ENCODE measurements around the gene GALNS.

Gene GALNS

DNA sequence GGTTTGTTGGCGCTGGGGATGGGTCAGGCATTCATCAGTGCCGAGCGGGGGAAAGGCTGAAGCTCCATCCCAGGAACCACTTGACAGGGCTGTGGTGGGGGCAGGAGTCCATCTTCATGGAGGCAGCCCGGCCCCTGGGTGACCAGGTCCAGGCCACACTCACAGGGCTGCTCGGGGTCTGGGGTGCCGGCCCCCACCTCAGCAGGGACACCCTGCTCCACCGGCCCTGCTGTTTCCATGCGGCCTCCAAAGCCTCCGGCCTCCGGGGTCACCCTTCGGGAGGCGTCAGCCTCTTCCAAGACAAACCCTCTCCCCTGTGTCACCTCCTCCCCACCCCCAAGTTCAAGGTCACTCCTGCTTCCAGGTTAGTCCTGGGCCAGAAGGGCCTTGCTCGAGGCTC lies 22.1 kb downstream of the GALNS start:
- Histone ChIP-seq H3K9ac (ENCODE audit: insufficient read length, low read depth) (no peak overlapping the region), H3K4me3 (ENCODE audit: insufficient read length, low read depth) (no peak overlapping the region), H3K4me1 (ENCODE audit: insufficient read depth, insufficient read length) (peaks cover 6% of the 10 kb centered on the region), H3K9me3 (ENCODE audit: insufficient read depth, low read length) (peaks cover 14% of the 10 kb centered on the region; the same call in 1 of the 2 replicates), H3K27me3 (ENCODE audit: insufficient read depth, insufficient read length) (no peaks in the 10 kb centered on the region), H3K36me3 (ENCODE audit: insufficient read depth, insufficient read length, low read length) (peaks cover 60% of the 10 kb centered on the region)
- DNase-seq (ENCODE audit: low read depth, low spot score), result no peak
- TF ChIP-seq SUZ12 (IDR thresholded peaks at IDR 0.05; ENCODE audit: extremely low read depth, insufficient read depth, insufficient read length) (no peak), YY1 (IDR thresholded peaks at IDR 0.05; ENCODE audit: insufficient read depth, insufficient read length) (no peak), ZNF274 (IDR thresholded peaks at IDR 0.05; ENCODE audit: low read depth, low read length) (no peak)

DNA sequence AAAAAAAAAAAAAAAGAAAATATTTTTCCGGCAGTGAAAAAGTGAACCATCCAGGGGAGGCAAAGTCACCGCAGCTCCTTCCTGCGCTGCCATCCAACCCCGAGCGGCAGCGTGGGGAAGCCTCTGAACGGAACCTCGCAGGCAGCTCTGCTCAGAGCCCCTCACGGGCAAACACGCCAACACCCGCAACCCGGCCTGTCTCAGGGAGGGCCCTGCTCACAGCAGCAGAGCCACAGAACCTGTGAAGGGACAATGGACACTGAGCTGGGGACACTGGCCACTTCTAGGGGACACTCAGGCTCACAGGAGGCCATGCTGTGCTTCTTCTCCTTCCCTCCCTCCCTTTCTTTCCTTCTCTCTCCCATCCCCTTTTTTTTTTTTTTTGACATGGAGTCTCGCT lies 23.7 kb downstream of the GALNS start:
- DNase-seq (ENCODE audit: low read depth, low spot score), result no peak
- no peaks in the 10 kb centered on the region for H3K9me3 ChIP-seq (ENCODE audit: insufficient read depth, low read length)
- peaks cover 44% of the 10 kb centered on the region for H3K36me3 ChIP-seq (ENCODE audit: insufficient read depth, insufficient read length, low read length)
- TF ChIP-seq ZNF274 (IDR thresholded peaks at IDR 0.05; ENCODE audit: low read depth, low read length) (no peak), SUZ12 (IDR thresholded peaks at IDR 0.05; ENCODE audit: extremely low read depth, insufficient read depth, insufficient read length) (no peak), YY1 (IDR thresholded peaks at IDR 0.05; ENCODE audit: insufficient read depth, insufficient read length) (no peak)
- H3K4me3 ChIP-seq (ENCODE audit: insufficient read length, low read depth), result no peak overlapping the region
- H3K27me3 ChIP-seq (ENCODE audit: insufficient read depth, insufficient read length), result no peaks in the 10 kb centered on the region
- H3K4me1 ChIP-seq (ENCODE audit: insufficient read depth, insufficient read length), result peaks cover 6% of the 10 kb centered on the region
- no peak overlapping the region for H3K9ac ChIP-seq (ENCODE audit: insufficient read length, low read depth)

DNA sequence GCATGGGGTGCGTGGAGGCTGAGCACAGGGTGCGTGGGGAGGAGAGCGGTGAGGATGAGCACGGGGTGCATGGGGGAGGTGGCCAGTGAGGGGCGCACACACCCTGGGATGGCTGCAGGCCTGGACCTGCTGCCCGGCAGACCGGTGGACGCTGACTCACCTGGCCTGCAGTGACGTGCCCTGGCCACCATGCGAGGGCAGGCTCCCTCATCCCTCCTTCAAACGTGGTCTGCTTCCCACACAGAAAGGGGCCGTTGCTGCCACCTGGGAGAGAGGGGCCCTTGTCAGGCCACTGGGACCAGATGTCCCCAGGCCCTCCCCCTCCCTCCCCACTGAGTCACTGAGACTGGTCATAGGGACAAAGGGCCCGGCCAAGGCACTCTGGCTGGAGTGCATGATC lies 24.9 kb downstream of the GALNS start:
- Histone ChIP-seq H3K36me3 (ENCODE audit: insufficient read depth, insufficient read length, low read length) (peaks cover 37% of the 10 kb centered on the region), H3K9me3 (ENCODE audit: insufficient read depth, low read length) (no peaks in the 10 kb centered on the region), H3K4me3 (ENCODE audit: insufficient read length, low read depth) (no peak overlapping the region), H3K9ac (ENCODE audit: insufficient read length, low read depth) (no peak overlapping the region), H3K4me1 (ENCODE audit: insufficient read depth, insufficient read length) (peaks cover 6% of the 10 kb centered on the region), H3K27me3 (ENCODE audit: insufficient read depth, insufficient read length) (no peaks in the 10 kb centered on the region)
- no peak for DNase-seq (ENCODE audit: low read depth, low spot score)
- TF ChIP-seq YY1 (IDR thresholded peaks at IDR 0.05; ENCODE audit: insufficient read depth, insufficient read length) (no peak), ZNF274 (IDR thresholded peaks at IDR 0.05; ENCODE audit: low read depth, low read length) (no peak), SUZ12 (IDR thresholded peaks at IDR 0.05; ENCODE audit: extremely low read depth, insufficient read depth, insufficient read length) (no peak)

DNA sequence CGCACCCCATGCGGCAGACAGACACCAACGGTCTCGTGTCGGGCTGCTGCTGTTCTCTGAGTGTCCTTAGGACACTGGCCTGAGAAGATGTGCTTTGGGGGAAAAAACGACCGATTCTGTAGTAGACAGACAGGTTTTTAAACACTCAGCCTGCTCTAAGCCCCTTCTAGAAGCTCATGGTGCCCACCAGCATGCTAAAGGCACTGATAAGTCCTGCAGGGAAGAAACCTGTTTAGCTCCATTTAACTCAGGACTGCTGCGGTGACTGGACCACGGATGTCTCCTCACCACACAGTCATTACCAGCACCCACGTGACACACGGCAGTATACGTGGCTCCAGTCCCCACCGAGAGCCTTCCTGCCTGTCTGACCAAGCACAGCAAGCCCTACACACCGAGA lies 26.0 kb downstream of the GALNS start:
- Histone ChIP-seq H3K9me3 (ENCODE audit: insufficient read depth, low read length) (no peaks in the 10 kb centered on the region), H3K27me3 (ENCODE audit: insufficient read depth, insufficient read length) (no peaks in the 10 kb centered on the region), H3K9ac (ENCODE audit: insufficient read length, low read depth) (no peak overlapping the region), H3K36me3 (ENCODE audit: insufficient read depth, insufficient read length, low read length) (peaks cover 38% of the 10 kb centered on the region), H3K4me1 (ENCODE audit: insufficient read depth, insufficient read length) (peaks cover 6% of the 10 kb centered on the region), H3K4me3 (ENCODE audit: insufficient read length, low read depth) (no peak overlapping the region)
- no peak for TF ChIP-seq YY1 (IDR thresholded peaks at IDR 0.05; ENCODE audit: insufficient read depth, insufficient read length)
- TF ChIP-seq SUZ12 (IDR thresholded peaks at IDR 0.05; ENCODE audit: extremely low read depth, insufficient read depth, insufficient read length), result no peak
- no peak for TF ChIP-seq ZNF274 (IDR thresholded peaks at IDR 0.05; ENCODE audit: low read depth, low read length)
- no peak for DNase-seq (ENCODE audit: low read depth, low spot score)

DNA sequence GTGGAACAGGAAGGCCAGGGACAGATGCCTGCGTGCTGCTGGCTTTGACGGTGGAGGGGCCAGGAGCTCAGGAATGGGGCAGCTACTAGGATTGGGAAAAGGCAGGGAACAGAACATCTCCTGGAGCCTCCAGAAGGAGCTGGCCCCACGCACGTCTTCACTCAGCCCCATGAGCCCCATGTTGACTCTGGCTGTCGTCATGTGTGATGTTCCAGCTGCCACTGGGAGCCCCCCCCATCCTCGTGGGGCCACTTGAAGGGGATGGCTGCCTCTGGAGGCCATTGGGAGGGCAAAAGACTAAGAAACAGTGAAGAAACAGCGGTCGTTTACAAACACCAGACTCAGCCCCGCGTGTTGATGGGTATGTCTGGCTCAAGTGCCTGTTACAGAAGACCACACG lies 26.5 kb downstream of the GALNS start:
- TF ChIP-seq ZNF274 (IDR thresholded peaks at IDR 0.05; ENCODE audit: low read depth, low read length), result no peak
- no peak for TF ChIP-seq YY1 (IDR thresholded peaks at IDR 0.05; ENCODE audit: insufficient read depth, insufficient read length)
- TF ChIP-seq SUZ12 (IDR thresholded peaks at IDR 0.05; ENCODE audit: extremely low read depth, insufficient read depth, insufficient read length), result no peak
- no peaks in the 10 kb centered on the region for H3K9me3 ChIP-seq (ENCODE audit: insufficient read depth, low read length)
- H3K4me3 ChIP-seq (ENCODE audit: insufficient read length, low read depth), result no peak overlapping the region
- H3K4me1 ChIP-seq (ENCODE audit: insufficient read depth, insufficient read length), result peaks cover 6% of the 10 kb centered on the region
- H3K9ac ChIP-seq (ENCODE audit: insufficient read length, low read depth), result no peak overlapping the region
- peaks cover 37% of the 10 kb centered on the region for H3K36me3 ChIP-seq (ENCODE audit: insufficient read depth, insufficient read length, low read length)
- DNase-seq (ENCODE audit: low read depth, low spot score), result no peak
- H3K27me3 ChIP-seq (ENCODE audit: insufficient read depth, insufficient read length), result no peaks in the 10 kb centered on the region

DNA sequence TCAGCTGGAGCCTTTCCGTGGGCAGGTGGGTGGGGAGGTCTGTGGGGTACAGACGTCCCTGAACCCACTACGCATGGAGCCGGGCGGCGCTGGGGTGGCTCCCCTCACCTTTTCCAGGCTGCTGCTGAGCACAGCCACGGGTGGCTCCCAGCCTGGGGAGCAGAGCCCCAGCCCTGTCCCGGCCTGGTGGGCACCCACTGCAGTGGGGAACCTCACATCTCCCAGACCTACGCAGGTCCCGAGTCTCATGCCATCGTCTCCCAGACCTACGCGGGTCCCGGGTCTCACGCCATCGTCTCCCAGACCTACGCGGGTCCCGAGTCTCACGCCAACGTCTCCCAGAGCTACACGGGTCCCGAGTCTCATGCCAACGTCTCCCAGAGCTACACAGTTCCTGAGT lies 28.0 kb downstream of the GALNS start:
- Histone ChIP-seq H3K4me3 (ENCODE audit: insufficient read length, low read depth) (no peak overlapping the region), H3K27me3 (ENCODE audit: insufficient read depth, insufficient read length) (no peaks in the 10 kb centered on the region), H3K9ac (ENCODE audit: insufficient read length, low read depth) (no peak overlapping the region), H3K36me3 (ENCODE audit: insufficient read depth, insufficient read length, low read length) (peaks cover 36% of the 10 kb centered on the region), H3K4me1 (ENCODE audit: insufficient read depth, insufficient read length) (peaks cover 6% of the 10 kb centered on the region), H3K9me3 (ENCODE audit: insufficient read depth, low read length) (no peaks in the 10 kb centered on the region)
- TF ChIP-seq ZNF274 (IDR thresholded peaks at IDR 0.05; ENCODE audit: low read depth, low read length) (no peak), YY1 (IDR thresholded peaks at IDR 0.05; ENCODE audit: insufficient read depth, insufficient read length) (no peak), SUZ12 (IDR thresholded peaks at IDR 0.05; ENCODE audit: extremely low read depth, insufficient read depth, insufficient read length) (no peak)
- no peak for DNase-seq (ENCODE audit: low read depth, low spot score)

DNA sequence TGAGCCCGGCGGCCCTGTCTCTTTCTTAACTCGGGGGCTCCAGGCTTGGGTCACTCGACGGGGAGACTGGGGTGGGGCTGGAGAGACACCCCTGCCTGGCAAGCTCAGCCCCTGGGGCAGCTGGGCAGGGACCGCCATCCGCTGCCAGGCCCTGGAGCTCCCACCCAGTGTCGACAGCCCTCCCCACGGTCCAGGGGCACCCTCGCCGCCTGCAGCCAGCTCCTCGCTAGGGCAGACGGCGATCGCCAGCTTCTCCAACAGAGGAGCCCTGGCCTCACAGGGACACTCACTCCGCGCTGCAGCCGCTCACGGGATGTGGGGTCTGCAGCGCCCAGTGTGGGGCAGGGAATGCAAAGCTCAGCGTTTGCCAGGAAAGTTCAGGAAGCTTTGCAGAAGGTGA lies 29.0 kb downstream of the GALNS start:
- Histone ChIP-seq H3K4me1 (ENCODE audit: insufficient read depth, insufficient read length) (peaks cover 6% of the 10 kb centered on the region), H3K4me3 (ENCODE audit: insufficient read length, low read depth) (no peak overlapping the region), H3K9ac (ENCODE audit: insufficient read length, low read depth) (no peak overlapping the region), H3K27me3 (ENCODE audit: insufficient read depth, insufficient read length) (no peaks in the 10 kb centered on the region), H3K36me3 (ENCODE audit: insufficient read depth, insufficient read length, low read length) (peaks cover 42% of the 10 kb centered on the region), H3K9me3 (ENCODE audit: insufficient read depth, low read length) (no peaks in the 10 kb centered on the region)
- DNase-seq (ENCODE audit: low read depth, low spot score), result no peak
- TF ChIP-seq ZNF274 (IDR thresholded peaks at IDR 0.05; ENCODE audit: low read depth, low read length) (no peak), SUZ12 (IDR thresholded peaks at IDR 0.05; ENCODE audit: extremely low read depth, insufficient read depth, insufficient read length) (no peak), YY1 (IDR thresholded peaks at IDR 0.05; ENCODE audit: insufficient read depth, insufficient read length) (no peak)

Data from NT2/D1 (cell line).